Limb (tissue), 2 donors: ENCODE measurements around the gene SLC7A4.
"Not testable (repeated sequence)": the region's sequence is repeated elsewhere in the genome, so short reads cannot be mapped to it uniquely, and the experiment has no call there.

Experiments
- DNase-seq, 2 donors: peaks; one replicate each; pipeline ENCODE4 v3.0.0-alpha.2; 2016; ENCODE audit errors: extremely low spot score in 2 of 2

SLC7A4 gene, protein sequence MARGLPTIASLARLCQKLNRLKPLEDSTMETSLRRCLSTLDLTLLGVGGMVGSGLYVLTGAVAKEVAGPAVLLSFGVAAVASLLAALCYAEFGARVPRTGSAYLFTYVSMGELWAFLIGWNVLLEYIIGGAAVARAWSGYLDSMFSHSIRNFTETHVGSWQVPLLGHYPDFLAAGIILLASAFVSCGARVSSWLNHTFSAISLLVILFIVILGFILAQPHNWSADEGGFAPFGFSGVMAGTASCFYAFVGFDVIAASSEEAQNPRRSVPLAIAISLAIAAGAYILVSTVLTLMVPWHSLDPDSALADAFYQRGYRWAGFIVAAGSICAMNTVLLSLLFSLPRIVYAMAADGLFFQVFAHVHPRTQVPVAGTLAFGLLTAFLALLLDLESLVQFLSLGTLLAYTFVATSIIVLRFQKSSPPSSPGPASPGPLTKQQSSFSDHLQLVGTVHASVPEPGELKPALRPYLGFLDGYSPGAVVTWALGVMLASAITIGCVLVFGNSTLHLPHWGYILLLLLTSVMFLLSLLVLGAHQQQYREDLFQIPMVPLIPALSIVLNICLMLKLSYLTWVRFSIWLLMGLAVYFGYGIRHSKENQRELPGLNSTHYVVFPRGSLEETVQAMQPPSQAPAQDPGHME

DNA sequence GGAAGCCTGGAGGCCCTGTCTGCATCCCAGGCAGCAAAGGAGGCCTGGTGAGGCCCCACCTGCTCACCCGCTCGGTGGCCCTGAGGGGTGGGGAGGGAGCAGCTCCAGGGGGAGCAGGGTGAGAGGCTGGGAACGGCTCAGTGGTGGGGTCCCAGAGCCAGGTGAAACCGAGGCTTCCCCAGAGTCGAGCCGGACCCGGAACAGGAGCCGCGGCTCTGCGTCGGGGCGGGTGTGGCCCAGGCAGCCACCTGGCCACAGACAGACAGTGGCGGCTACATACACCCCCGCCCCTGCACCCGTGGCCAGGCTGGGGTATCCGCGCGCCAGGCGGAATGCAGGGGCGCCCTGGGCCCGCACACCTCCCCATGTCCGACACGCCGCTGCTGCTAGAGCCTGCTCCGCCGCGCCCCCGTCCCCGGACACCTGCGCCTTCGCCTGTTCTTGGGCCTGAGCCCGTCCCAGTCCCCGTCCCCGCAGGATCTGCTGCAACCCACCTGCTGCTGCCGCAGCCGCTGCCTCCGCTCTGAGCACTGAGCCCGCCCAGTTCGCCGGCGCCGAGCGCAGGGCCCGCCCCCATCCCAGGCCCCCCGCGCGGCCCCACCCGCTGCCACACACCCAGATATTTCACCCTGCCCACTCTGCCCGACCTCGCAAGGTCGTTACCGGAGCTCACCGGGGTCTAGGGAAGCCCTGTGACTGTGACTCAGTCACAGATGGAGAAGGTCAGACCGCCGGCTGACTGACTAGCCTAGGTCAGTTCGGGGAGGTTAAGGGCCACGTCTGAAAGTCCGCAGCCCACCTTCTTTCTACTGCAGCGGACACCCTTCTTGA, at the start of gene SLC7A4:
SLC7A4 (minus strand) TSS at position 525 of the 831 bp plus-strand sequence. CDS start 749 bp downstream, outside the sequence.
- peak in 1 of 2 donors; percentile 56 for DNase-seq

DNA sequence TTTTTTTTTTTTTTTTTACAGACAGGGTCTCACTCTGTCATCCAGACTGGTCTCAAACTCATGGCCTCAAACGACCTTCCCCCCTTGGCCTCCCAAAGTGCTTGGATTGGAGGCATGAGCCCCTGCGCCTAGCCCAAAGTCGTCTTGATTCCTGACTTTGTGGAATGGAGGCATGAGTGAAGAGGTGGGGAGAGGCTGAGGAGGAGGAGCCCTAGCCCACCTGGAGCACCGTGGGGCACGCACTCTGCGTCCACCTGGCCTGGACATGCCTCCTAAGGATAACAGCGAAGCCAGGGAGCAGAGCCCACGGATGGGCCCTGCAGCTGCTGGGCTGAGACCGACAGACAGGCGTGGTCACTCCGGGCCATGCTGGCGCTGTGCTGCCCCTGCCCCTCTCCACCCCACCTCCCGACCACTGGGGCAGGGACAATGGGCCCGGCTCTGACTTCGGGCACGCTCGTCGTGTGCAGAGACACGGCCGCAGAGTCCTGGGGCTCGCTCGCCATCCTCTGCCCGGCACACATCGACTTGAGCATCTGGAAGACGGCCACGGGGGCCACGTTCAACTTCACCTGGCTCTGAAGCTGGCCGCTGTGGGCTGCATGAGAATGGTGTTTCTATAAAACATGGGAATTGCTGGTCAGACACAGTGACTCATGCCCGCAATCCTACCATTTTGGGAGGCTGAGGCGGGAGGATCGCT, 48.2 kb upstream of the SLC7A4 start:
- DNase-seq: no peak

DNA sequence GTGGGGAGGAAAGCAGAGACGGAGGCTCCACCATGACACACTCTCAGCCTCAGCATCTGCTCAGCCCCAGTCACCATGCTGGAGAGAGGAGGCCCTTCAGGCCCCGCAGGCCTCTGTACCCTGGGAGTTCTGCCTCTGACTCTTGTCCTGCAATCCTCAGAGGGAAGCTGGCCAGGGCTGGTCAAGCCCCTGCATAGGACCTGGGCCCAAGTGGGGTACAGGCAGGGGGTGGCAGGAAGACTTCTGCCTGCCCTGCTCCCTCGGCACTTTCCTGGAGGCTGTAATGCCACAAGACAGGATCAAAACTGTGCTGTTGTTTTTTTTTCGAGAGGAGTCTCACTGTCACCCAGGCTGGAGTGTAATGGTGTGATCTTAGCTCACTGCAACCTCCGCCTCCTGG, 47.1 kb upstream of the SLC7A4 start:
- no peak for DNase-seq

DNA sequence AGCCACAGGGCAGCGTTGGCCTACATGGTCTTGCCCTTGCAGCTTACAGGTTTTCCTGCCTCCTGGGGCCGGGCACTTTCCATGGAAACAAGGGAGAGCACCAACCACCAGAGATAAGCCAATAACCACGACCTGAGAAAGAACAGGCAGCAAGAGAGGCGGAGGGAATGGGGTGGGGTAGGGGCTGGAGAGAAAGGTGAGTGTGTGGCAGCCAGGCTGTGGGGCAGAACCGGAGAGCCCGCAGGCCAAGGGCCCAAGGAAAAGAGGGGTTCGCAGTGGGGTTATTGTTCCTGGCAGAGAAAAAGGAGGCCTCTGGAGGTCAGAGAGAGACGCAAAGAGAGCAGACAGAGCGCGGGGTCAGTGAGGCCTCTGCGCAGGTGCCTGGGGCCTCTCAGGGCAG, 46.6 kb upstream of the SLC7A4 start:
- no peak for DNase-seq

DNA sequence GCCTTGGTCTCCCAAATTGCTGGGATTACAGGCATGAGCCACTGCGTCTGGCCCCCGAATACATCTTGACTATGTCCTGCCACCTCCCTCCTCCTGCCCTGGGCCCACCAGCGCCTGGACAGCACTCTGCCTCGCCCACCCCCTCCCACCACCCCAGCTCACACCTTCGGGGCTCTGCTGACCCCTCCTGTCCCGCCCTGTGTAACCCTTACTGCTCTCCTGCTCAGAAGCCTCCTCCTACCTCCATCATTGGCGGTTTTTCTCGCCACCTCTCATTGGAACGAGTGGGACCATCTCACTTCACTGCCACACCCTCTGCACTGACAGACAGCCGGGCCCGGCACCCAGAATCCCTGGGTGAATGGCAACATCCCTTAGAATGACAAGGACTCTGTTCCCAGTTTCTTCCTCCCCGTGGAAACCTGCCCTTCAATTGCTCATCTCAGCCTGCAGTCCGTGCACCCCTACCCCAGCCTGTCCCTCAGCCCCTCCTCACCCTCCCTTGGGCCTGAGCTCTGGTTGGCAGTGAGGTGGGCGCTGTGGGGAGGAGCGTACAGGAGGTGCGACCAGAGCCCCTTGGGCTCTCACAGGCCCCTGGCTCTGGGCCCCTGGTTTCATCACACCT, 45.6 kb upstream of the SLC7A4 start:
- DNase-seq: no peak

DNA sequence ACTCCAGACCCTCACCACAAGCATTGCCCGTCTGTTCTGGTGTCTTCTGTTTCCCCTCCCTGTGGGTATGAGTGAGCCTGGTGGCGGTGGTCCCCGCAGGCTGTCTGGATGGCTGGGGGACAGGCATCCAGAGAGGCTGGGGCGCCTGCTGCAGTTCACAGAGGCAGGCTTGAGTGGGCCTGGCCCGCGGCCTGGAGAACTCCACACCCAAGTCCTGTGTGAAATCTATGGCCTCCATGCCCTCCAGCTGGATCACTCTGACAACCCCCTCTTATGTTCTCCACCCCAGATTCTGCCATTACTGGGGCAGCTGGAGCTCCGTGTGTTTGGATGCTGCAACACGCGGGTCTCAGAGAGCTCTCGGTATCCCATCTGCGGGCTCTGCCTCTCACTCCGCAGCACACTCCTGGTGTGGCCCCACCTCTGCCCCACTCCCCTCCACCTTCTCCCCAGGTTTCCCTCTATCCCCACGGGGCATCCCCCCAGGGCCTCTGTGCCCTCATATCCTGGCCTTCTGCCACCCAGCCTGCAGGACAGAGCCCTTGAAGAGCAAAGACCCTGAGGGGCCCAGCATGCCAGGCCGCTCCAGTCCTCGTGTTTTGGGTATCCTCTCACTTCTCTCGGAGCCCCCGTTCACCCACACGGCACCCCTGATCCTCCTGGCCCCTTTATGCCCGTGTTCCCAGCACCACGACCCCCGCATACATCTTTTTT, 44.7 kb upstream of the SLC7A4 start:
- no peak for DNase-seq

DNA sequence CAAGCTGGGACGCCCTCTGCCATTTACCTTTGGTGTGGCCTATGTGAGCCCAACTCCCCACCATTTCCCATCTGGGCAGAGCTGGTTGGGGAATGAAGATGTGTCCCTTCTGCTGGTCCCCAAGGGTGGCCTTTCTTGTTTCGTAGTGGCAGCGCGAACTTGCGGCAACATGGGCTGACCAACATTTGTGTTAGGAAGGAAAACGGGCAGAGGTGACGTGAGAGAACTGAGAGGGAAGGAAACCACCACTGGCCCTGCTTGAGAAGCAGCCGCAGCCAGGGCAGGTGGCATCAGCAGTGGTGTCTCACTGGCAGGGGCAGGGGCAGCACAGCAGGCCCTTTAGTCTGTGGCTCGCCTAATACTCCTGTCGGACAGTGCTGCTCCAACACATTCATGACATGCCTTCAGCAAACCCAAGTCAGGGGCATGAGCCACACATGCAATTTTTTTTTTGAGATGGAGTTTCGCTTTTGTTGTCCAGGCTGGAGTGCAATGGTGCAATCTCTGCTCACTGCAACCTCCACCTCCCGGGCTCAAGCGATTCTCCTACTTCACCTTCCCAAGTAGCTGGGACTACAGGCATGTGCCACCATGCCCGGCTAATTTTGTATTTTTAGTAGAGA, 43.3 kb upstream of the SLC7A4 start:
- no peak for DNase-seq

DNA sequence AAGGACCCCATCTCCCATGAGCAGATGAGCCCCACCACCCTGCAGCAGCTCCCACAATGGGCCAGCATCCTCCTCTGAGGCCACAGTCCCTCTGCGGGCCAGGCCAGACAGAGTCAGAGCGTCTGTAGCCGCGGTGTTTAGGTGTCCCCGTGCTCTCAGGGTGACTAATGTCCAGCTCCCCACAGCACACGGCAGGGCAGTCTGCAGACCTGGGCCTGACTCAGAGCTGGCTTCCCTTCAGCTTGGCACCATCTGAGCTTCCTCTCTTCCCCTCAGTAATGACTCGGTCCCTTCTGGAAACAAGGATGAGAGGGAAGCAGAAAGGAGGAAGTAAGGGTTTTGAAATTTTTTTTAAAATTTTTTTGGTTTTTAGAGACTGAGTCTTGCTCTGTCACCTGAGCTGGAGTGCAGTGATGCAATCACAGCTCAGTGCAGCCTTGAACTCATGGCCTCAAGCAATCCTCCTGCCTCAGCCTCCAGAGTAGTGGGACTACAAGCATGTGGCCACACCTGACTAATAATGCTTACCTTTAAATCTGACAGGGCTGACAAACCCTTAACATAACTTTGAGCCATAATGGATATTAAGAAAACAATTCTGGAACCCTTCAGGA, 41.8 kb upstream of the SLC7A4 start:
- DNase-seq: no peak

DNA sequence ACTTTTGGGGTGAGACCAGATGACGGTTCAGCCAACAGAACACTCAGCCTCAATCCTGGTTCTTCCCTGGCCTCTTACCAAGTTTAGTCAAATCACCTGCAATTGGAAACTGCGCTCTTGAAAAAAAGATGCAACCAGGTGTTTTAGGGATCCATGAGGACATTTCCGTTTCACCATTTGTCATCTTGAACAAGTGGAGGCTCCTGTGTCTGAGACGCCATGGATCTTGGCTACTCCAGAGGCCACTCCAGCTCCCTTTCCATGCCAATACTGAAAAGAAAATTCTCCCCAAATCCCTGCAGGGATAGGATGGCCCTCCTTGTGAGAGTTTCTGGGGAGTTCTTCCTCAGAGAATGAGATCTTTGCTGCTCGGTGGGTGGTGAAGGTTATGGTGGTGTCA, 41.1 kb upstream of the SLC7A4 start:
- no peak for DNase-seq

DNA sequence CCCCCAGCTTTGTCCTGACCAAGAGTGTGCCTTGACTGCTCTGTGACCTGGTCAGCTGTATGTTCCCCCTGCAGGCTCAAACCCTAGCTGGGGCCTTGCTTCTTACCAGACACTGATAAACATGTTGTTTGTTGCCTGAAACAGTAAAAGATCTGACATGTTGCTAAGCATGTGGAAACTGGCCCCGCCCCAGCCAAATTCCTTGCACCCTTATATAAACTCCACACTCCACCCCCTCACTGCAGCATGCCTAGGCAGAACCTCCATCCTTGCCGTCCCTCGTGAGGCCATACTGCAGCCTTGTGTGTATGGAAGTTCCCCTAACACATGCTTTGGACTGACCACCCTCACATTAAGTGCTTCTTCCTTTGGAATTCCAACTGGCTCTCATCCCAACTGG, 40.7 kb upstream of the SLC7A4 start:
- DNase-seq: no peak

DNA sequence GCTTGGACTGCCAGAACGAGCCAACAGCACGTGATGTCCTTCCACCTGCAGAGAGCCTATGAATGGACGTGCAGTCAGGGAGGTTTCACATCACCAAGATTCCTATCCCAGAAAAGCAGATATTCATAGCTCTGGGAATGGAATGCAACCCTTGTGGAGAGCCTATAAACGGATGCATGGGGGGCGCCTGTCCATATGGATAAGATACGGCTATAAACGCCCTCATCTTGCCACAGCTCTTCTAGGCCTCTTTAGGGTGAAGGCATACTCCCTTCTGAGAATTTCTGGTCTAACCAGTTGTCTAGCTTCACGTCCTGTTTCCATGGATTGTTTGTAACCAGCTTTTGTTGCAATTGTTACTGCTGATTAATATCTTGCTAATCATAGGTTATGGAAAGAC, 39.4 kb upstream of the SLC7A4 start:
- not testable (repeated sequence) for DNase-seq

DNA sequence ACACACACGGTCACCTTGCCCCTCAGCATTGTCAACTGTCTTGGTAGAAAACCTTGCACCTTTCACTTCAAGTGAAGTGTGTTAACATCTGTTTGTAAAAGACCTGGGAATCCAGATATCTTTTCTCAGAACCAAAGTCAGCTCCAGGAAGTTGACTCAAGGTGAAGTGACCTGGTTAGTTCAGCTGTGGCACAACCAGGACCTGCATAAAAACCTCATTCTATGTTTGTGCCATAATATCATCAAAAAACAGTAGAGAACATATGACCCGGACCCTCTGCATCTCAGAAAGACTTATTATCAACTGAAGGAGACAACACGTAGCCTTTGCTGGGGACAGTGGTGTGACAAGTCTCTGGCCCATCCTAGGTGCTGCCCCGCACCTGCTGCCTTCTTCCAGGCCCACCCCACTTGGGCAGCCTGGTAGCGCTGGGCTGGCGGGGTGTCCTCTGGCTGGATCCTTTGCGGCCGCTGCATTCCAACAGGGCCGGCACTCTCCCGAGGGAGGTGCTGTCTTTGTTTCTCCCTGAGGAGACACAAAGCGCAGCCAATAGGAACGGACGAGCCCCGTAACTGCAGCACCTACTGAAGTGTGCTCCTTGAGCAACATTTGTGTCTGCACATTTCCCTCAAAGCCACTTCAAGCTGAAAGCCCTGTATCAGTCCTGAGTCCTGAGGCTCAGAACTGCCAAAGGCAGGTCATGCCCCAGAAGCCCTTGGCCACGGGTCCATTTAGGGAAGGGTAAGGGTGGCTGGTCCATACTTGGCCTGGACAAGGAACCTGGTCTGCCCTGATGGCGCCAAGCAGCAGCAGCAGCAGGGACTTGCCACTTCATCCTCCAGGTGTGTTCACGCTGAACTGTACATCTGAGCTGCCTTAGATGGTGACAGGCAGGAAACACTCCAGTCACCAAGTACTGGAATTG, 38.6 kb upstream of the SLC7A4 start:
- DNase-seq: no peak

DNA sequence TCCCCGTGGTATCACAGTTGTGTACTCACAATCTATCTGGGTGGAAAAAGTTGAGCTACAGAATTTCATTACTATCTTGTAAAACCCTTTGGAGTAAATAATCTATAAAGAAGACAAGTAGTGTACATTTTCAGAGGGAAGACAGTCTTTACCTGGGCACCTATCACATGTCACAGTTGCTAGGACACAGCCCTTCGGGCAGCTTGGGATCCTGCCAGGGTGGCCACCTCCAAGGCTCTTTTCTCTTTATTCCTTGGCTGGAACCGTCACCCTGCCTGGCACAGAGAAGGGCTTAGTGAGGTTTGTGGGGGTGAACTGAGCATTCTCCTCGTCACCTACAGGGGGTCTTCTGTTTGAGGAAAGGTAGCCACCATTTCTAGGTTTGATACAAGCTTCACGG, 37.0 kb upstream of the SLC7A4 start:
- DNase-seq: no peak

DNA sequence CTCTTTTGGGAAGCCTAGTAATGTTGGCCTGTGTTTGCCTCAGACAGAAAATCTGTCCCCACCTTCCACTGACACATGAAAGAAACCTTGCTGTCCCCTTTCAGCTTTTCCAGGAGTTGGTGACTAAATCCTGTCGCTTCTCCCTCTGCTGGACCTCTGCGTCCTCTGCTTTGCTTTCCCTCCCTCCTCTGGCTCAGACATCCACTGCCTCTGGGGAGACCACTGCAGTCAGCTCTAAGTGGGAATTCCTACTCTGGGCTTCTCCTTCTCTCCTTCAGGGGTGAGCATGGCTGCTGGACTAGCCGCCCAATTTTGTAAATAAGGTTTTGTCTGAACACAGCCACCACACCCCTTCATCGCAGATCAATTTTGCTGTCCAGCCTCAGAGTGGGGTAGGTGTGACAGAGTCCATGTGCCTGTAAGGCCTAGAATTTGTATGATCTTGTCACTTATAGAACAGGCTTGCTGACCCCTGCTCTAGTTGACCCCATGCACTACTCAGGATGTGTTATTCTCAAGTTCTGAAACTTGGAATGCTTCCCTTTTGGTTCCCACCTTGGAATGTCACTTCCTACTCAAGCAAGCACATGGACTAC, 36.4 kb upstream of the SLC7A4 start:
- no peak for DNase-seq

DNA sequence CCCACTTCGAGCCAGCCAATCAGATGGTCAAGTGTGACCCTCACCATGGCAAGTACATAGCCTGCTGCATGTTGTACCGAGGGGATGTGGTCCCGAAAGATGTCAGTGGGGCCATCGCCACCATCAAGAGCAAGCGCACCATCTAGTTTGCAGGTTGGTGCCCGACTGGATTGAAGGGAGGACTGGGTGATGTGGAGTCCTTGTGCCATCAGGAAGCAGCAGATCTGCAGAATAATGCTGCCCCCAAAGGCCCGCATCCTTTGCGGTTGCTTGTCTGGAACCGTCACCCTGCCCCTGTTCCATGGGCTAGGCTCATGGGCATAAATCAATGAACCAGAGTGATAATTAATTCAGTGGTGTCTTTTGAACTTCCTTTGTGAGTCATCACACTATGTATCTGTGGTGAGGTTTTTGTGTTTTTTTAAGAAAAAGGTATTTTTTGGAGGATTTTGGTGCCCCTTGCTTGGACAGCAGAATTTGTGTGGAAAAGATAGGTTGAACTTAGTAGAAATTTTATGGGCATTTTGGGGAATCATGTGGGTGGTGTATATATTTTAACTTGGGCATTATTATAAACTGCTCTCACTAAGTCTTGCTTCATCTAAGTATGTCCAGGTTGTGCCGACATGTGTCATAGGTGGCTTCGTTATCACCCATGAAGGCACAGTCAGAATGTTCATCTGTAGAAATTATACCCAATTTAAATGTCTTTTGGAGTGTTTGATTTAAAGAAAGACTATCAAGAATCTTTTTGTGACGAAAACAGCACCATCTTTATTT, 35.7 kb upstream of the SLC7A4 start:
- DNase-seq: no peak

DNA sequence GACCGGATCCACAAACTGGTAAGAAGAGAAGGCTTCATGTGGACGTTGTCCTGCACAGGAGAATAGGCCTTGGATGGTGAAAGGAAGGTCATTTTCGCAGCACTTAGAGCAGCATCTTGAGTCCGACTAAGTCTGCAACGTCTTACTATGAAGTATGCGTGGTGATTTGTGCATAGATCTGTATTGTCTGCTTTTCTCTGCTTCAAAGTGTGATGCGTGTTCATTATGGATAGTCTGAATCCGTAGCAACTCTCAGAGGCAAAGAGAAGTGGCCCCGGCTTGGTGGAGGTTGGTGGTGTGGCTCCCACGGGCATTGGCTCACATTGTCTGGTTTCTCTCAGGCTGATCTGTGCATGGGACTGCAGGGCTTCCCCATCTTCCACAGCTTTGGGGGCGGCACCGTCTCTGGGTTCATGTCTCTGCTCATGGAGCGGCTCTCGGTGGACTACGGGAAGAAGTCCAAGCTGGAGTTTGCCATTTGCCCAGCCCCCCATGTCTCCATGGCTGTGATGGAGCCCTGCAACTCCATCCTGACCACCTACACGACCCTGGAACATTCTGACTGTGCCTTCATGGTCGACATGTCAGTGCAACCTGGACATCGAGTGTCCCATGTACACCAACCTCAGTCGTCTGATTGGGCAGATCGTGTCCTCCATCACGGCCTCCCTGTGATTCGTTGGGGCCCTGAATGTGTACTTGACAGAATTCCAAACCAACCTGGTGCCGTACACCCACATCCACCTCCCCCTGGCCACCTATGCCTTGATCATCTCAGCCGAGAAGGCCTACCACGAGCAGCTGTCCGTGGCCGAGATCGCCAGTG, 34.9 kb upstream of the SLC7A4 start:
- no peak for DNase-seq
